GM20000 (cell line): Measurements from ENCODE around the gene UVSSA.

ENCODE experiments used
- DNase-seq: peaks from one replicate; pipeline ENCODE4 v3.0.0; 2012; ENCODE audit warnings: low spot score
- TF ChIP-seq, protein P1 (sequence below): IDR thresholded peaks from 2 replicates; pipeline ENCODE4 v1.5.1; 2012; ENCODE audit warnings: mild to moderate bottlenecking, control low read depth; ENCODE audit errors: extremely low read depth, missing control alignments

The UVSSA gene

DNA sequence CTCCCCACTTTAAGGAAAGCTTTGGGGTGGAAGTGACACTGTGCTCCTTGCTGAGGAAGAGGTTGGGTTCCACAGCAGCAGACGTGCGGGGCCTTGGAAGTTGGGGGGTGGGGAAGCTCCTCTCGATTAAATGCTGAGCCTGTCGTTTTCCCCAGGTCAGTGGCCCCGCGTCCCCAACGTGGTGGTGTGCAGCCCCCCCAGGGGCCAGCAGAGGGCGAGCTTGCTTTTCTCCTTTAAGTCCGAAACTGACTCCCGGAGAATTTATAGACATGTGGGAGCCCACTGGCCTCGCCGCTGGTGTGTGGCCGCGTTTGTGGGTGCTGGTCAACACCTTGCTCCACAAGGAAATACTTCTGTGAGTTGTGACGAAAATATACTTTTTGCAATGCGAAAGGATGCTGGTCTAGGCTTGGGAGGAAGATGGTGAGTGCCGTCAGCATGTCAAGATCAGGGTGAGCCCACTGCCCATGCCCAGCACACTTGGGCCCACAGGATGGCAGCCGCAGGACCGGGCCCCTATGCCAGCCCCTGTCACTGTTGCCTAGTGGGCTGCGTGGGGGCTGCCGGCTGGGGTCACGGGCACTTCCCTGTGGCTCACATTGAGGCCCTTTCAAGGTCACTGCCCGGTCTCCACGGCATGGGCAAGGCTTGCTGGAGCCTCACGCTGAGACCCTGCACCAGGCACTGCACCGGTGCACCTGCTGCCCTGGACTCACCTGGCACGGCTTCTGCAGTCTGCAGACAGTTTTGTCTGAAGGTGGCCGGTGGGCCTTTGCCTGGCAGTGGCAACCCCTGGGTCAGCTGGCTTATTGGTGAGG lies 9.4 kb downstream of the UVSSA start:
- TF ChIP-seq, protein P1, sequence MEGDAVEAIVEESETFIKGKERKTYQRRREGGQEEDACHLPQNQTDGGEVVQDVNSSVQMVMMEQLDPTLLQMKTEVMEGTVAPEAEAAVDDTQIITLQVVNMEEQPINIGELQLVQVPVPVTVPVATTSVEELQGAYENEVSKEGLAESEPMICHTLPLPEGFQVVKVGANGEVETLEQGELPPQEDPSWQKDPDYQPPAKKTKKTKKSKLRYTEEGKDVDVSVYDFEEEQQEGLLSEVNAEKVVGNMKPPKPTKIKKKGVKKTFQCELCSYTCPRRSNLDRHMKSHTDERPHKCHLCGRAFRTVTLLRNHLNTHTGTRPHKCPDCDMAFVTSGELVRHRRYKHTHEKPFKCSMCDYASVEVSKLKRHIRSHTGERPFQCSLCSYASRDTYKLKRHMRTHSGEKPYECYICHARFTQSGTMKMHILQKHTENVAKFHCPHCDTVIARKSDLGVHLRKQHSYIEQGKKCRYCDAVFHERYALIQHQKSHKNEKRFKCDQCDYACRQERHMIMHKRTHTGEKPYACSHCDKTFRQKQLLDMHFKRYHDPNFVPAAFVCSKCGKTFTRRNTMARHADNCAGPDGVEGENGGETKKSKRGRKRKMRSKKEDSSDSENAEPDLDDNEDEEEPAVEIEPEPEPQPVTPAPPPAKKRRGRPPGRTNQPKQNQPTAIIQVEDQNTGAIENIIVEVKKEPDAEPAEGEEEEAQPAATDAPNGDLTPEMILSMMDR: peak; percentile 72
- DNase-seq: peak; percentile 85

DNA sequence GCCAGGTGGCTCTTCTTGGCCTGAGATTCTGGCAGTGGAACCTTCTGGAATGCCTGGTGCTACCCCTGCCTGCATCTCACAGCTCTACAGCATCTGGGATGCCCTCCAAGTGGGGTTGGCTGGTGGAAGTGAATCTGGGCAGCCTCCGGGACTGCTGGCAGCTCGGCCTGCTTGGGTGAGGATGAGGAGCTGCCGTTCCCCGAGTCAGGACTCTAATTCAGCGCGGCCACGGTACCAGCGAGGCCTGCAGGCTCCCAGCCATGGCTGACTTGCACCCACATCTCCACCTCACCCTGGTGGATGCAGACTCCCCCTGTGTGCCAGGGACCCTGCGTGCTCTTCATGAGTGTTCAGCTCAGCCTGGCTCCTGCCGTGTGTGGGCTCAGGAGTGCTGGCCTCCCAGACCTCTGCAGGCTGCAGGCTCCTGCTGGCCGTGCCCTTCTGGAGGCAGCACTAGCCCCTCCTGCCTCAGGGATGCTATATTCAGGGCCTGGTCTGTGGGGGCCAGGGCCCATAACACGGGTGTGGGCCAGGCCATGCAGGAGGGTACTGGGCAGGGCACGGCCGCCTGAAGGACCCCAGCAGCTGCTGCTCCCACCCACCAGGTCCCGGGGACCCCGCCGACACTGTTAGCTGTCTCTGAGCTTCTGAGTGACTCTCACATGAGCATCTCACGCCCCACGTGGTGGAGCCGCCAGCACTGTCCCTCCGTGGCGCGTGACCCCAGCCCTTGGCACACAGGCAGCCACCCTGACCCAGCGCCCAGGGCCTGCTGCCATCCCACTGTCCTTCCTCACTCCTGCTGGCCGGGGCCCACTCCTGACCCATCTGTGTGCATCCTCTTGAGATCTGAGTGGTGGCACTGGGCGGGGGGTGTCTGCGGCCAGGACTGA lies 10.6 kb downstream of the UVSSA start:
- no peak for DNase-seq
- TF ChIP-seq, protein P1: no peak

DNA sequence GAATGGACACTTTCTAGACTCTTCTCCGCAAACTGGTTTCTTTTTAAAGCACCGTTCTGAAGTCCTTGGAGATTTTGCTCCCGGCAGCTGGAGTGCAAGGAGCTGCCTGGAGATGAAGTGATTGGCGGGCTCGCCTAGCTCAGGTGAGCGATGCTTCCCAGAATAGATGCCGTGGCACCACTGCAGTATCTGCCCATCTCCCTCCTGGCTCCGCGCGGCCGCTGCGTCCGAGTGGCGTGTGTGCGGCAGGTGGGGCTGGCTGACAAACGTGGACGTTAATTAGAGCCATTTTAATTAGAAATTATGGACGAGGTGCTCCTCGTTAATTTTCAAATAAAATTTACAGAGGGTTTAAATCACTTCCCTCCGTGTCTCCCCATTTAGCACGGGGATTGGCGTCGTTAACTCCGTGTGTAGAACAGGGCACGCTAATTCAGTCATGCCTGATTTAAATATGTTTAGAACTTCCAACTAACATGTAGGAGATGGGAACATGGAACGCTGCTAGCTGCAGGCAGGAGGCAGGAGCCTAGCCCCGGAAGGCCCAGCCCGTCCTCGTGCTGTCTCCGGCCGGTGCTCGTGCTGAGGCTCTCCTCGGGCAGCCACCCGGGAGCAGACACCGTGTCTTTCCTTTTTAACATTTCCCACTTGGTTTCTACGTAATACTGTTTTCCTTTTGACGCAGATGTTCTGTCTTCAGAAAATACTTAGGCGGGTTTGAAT lies 11.6 kb downstream of the UVSSA start:
- TF ChIP-seq, protein P1: no peak
- no peak for DNase-seq

DNA sequence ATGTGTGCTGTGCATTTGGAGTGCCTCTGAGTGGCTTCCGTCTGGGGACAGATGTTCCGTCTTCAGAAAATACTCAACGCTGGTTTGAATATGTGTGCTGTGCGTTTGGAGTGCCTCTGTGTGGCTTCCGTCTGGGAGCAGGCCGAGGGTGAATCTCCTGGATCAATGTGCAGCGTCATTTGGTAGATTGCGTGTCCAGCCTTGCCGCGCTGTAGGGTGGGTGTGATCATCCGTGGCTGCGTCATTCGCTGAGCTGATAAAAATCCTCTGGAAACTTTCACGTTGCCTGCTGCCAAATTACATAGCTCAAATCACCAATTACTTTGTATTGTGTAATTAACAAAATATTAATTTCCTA lies 12.1 kb downstream of the UVSSA start:
- TF ChIP-seq, protein P1: no peak
- no peak for DNase-seq

DNA sequence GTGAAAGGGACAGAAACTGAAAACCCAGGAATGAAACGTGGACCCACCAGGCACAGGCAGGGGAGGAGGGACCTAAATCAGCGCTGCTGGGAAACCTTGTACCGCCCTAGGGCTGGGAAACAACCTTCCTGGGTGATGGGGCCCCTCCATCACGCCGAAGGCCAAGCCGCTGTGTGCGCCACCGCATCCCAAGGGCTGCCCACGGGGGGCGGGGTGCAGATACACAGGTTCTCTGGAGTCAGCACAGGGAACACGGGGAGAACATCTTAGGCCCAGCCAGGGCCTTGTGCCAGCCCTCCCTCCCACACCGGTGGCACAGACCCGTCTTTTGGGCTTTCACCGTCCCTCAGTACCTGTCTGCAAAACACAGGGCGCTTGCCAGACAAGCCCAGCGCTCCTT lies 13.0 kb downstream of the UVSSA start:
- no peak for DNase-seq
- TF ChIP-seq, protein P1: no peak

DNA sequence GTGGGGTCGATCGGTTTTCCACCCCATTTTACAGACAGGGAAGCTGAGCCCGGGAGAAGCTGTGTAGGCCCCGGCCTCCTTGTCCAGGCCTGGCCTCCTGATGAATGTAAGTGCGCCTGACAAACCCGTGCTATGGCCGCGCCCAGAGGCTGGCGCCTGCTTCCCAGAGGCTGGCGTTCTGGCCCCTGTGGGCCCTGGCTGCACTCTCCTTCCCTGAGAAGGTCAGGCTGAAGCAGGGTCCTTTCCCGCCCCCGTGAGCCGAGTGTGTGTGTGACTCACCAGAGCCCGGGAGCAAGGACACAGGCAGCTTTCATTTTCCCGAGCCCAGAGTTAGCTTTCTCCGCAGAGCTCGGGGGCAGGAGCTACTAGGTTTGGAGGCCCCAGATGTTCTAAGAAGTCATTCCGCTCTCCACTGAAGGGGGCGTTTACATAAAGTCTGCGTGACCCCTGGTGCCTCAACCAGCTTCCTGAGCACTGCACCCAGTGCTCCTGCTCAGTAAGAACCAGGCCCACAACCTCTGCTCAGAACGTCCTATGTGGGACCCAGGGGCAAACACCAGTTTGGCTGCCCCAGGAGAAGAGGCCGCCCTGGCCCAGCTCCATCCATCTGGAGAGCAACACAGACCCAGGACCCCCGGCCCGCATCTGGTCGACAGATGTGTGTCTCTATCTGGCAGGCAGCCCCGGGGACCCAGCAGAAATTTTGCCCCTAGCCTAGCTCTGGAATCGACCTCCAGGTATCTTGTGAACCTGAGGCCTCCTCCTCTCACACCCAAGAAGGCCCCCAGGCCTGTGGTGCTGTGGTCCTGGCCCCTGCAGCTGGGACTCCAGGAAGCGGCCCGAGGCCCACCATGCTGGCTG lies 13.6 kb downstream of the UVSSA start:
- TF ChIP-seq, protein P1: no peak
- no peak for DNase-seq
